Daoy (cell line): ENCODE measurements around the gene PTPRJ. TPM values are rescaled to one million over a fixed set of nuclear protein-coding genes. Genes with fewer than 3 reads are reported as not detected.

Experiments
- DNase-seq: peaks from one replicate; pipeline ENCODE4 v3.0.0-alpha.2; 2015; ENCODE audit warnings: low read depth
- total RNA-seq: library from RNA; depleted of rRNA; stranded (reverse); fragments of >200 nt; shearing (Covaris generic); gene quantifications from 2 replicates; pipeline ENCODE4 v1.2.3, GENCODE V29; 2014

The PTPRJ gene
- total RNA-seq, 1 experiment from 2014 or later = 17.0 TPM

GRCh38 chr11:47967577-47968525 lies 12.5 kb upstream of the PTPRJ start:
- DNase-seq = no peak

GRCh38 chr11:47969401-47969800 lies 11.0 kb upstream of the PTPRJ start:
- DNase-seq = no peak

GRCh38 chr11:47971501-47971900 lies 8.9 kb upstream of the PTPRJ start:
- no peak for DNase-seq

GRCh38 chr11:47973173-47973572 lies 7.2 kb upstream of the PTPRJ start:
- DNase-seq = no peak

GRCh38 chr11:47976931-47977330 lies 3.4 kb upstream of the PTPRJ start:
- no peak for DNase-seq

- DNase-seq = no peak
Measured at GRCh38 chr11:47977623-47978022, 2.7 kb upstream of the PTPRJ start.

GRCh38 chr11:47979378-47980087 lies 826 bp upstream of the PTPRJ start:
- no peak for DNase-seq

- DNase-seq = peak; percentile 54
Measured at GRCh38 chr11:47980907-47981621, 705 bp downstream of the PTPRJ start.

GRCh38 chr11:47981667-47982404 lies 1.5 kb downstream of the PTPRJ start:
- no peak for DNase-seq

- no peak for DNase-seq
Measured at GRCh38 chr11:47982616-47983015, 2.3 kb downstream of the PTPRJ start.

- DNase-seq = peak; percentile 58
Measured at GRCh38 chr11:47983464-47984397, 3.4 kb downstream of the PTPRJ start.

GRCh38 chr11:47986219-47986618 lies 5.9 kb downstream of the PTPRJ start:
- no peak for DNase-seq

GRCh38 chr11:47986742-47987141 lies 6.4 kb downstream of the PTPRJ start:
- peak; percentile 41 for DNase-seq

GRCh38 chr11:47987310-47987709 lies 7.0 kb downstream of the PTPRJ start:
- no peak for DNase-seq

GRCh38 chr11:47987781-47988180 lies 7.4 kb downstream of the PTPRJ start:
- DNase-seq = no peak

- DNase-seq = no peak
Measured at GRCh38 chr11:47989779-47990178, 9.4 kb downstream of the PTPRJ start.

GRCh38 chr11:47991266-47991830 lies 11.0 kb downstream of the PTPRJ start:
- peak; percentile 73 for DNase-seq

GRCh38 chr11:47991894-47992293 lies 11.5 kb downstream of the PTPRJ start:
- DNase-seq = no peak

GRCh38 chr11:47992959-47993820 lies 12.8 kb downstream of the PTPRJ start:
- peak; percentile 90 for DNase-seq
